Subcutaneous adipose tissue (tissue), 4 donors: ENCODE data around the gene RFXAP. TPM values are rescaled to one million over a fixed set of nuclear protein-coding genes. Genes with fewer than 3 reads are reported as not detected.

ENCODE experiments used
- CTCF ChIP-seq: fragments of 450-650 bp; IDR thresholded peaks from one replicate; pipeline ENCODE4 v1.5.1; 2016; ENCODE audit warnings: low read depth, mild to moderate bottlenecking, control low read depth, antibody characterized with exemption, moderate library complexity
- total RNA-seq, 4 donors: library from RNA; depleted of rRNA; stranded (reverse); fragments of >200 nt; gene quantifications; one replicate each; pipeline ENCODE4 v1.1.0, GENCODE V29; 2016

The RFXAP gene
- total RNA-seq, 4 donors from 2014 or later, result 3.6 to 8.3 (median 5.1) TPM

GRCh38 chr13:36796052-36796451 is 23.0 kb upstream of the RFXAP start:
- TF ChIP-seq CTCF, result no peak

- no peak for TF ChIP-seq CTCF
Observed at GRCh38 chr13:36801035-36801434, 18.0 kb upstream of the RFXAP start.

GRCh38 chr13:36804588-36804987 is 14.4 kb upstream of the RFXAP start:
- TF ChIP-seq CTCF, result no peak

GRCh38 chr13:36806102-36806501 is 12.9 kb upstream of the RFXAP start:
- no peak for TF ChIP-seq CTCF

GRCh38 chr13:36807616-36808015 is 11.4 kb upstream of the RFXAP start:
- no peak for TF ChIP-seq CTCF

- TF ChIP-seq CTCF, result no peak
Observed at GRCh38 chr13:36813225-36813624, 5.8 kb upstream of the RFXAP start.

- no peak for TF ChIP-seq CTCF
Observed at GRCh38 chr13:36814465-36814864, 4.6 kb upstream of the RFXAP start.
